HCT116 (cell line): ENCODE results near the gene HNRNPH1.

Experiments
- CEBPB ChIP-seq: IDR thresholded peaks from 2 replicates; pipeline ENCODE4 v1.6.1; 2012; ENCODE audit warnings: low read depth
- JUND ChIP-seq: IDR thresholded peaks from 2 replicates; pipeline ENCODE4 v1.6.1; 2012
- POLR2A ChIP-seq: IDR thresholded peaks from 2 replicates; pipeline ENCODE4 v1.7.0; 2011; ENCODE audit warnings: borderline replicate concordance; ENCODE audit not compliant: insufficient read depth, insufficient read length; ENCODE audit errors: extremely low read depth
- POLR2AphosphoS5 ChIP-seq: IDR thresholded peaks from 2 replicates; pipeline ENCODE4 v1.6.1; 2011; ENCODE audit warnings: mild to moderate bottlenecking, low read depth, low read length, moderate library complexity
- TF ChIP-seq, protein P1 (sequence below): IDR thresholded peaks from 2 replicates; pipeline ENCODE4 v1.6.1; 2012; ENCODE audit warnings: low read depth
- TF ChIP-seq, protein P2 (sequence below), 3 experiments: fragments of 200-600 bp in 1 of 3; sonication (generic) in 1 of 3; IDR thresholded peaks in 2 of 3; conservative IDR thresholded peaks in 1 of 3; 2 replicates each; pipeline ENCODE4 v1.5.1; 2012 to 2017; ENCODE audit warnings: low read depth in 2 of 3, low read length in 2 of 3, antibody characterized with exemption in 1 of 3, borderline replicate concordance in 1 of 3, control low read depth in 1 of 3, mild to moderate bottlenecking in 1 of 3, mixed read lengths in 1 of 3, mixed run types in 1 of 3, moderate library complexity in 1 of 3; ENCODE audit not compliant: insufficient read depth in 1 of 3

DNA sequence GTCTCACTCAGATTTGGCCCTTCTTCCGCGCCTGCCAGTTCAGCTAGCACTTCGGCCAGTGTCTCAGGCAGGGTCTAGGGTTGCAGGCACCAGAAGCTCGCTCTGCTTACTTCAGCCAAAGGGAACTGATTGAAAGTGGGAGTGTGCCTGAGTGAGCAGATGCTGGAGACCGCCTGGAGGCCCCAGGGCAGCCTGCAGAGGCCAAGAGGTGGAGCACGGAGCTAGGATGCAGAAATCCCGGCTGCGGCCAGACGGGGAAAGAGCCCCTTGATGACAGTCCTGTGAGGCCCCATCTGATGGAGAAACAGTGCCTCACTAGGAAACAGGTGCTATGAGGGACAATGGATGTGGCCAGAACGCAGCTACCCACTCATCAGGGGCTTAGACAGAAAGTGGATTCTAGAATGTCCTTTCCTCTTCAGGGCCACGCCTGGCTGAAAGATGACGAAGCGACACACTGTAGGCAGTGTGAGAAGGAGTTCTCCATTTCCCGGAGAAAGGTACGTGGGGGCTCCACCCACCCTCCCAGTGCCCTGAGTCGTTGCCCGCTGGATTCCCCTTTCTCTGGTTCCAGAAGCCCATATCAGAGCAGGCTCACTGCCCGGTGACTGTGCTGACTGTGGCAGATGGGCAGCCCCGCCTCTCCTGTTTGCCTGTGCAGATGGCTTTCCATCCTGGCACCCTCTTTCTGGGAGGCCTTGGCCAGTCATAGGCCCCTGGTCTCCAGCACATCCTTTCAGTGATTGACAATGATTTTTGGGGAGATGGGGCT lies 16.1 kb downstream of the HNRNPH1 start:
- TF ChIP-seq, protein P1, sequence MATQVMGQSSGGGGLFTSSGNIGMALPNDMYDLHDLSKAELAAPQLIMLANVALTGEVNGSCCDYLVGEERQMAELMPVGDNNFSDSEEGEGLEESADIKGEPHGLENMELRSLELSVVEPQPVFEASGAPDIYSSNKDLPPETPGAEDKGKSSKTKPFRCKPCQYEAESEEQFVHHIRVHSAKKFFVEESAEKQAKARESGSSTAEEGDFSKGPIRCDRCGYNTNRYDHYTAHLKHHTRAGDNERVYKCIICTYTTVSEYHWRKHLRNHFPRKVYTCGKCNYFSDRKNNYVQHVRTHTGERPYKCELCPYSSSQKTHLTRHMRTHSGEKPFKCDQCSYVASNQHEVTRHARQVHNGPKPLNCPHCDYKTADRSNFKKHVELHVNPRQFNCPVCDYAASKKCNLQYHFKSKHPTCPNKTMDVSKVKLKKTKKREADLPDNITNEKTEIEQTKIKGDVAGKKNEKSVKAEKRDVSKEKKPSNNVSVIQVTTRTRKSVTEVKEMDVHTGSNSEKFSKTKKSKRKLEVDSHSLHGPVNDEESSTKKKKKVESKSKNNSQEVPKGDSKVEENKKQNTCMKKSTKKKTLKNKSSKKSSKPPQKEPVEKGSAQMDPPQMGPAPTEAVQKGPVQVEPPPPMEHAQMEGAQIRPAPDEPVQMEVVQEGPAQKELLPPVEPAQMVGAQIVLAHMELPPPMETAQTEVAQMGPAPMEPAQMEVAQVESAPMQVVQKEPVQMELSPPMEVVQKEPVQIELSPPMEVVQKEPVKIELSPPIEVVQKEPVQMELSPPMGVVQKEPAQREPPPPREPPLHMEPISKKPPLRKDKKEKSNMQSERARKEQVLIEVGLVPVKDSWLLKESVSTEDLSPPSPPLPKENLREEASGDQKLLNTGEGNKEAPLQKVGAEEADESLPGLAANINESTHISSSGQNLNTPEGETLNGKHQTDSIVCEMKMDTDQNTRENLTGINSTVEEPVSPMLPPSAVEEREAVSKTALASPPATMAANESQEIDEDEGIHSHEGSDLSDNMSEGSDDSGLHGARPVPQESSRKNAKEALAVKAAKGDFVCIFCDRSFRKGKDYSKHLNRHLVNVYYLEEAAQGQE, result no peak
- TF ChIP-seq POLR2A (no peak), POLR2AphosphoS5 (peak; percentile 35; the same call in 1 of the 2 replicates), CEBPB (no peak), JUND (no peak)
- TF ChIP-seq, protein P2, sequence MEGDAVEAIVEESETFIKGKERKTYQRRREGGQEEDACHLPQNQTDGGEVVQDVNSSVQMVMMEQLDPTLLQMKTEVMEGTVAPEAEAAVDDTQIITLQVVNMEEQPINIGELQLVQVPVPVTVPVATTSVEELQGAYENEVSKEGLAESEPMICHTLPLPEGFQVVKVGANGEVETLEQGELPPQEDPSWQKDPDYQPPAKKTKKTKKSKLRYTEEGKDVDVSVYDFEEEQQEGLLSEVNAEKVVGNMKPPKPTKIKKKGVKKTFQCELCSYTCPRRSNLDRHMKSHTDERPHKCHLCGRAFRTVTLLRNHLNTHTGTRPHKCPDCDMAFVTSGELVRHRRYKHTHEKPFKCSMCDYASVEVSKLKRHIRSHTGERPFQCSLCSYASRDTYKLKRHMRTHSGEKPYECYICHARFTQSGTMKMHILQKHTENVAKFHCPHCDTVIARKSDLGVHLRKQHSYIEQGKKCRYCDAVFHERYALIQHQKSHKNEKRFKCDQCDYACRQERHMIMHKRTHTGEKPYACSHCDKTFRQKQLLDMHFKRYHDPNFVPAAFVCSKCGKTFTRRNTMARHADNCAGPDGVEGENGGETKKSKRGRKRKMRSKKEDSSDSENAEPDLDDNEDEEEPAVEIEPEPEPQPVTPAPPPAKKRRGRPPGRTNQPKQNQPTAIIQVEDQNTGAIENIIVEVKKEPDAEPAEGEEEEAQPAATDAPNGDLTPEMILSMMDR (IDR thresholded peaks at IDR 0.05 in 2 of 3, conservative IDR thresholded peaks at IDR 0.05 in 1 of 3; ENCODE audit: borderline replicate concordance in 1 of 3, insufficient read depth in 1 of 3, low read depth in 2 of 3, low read length in 2 of 3), result no peak
